Measurements from ENCODE around the gene MTOR.

The MTOR gene

GRCh38 chr1:11131816-11132215, 130.5 kb downstream of the MTOR start:
- Histone ChIP-seq H3K27ac (no peak overlapping the region), H3K4me3 (no peak overlapping the region)
- TF ChIP-seq, protein P1, sequence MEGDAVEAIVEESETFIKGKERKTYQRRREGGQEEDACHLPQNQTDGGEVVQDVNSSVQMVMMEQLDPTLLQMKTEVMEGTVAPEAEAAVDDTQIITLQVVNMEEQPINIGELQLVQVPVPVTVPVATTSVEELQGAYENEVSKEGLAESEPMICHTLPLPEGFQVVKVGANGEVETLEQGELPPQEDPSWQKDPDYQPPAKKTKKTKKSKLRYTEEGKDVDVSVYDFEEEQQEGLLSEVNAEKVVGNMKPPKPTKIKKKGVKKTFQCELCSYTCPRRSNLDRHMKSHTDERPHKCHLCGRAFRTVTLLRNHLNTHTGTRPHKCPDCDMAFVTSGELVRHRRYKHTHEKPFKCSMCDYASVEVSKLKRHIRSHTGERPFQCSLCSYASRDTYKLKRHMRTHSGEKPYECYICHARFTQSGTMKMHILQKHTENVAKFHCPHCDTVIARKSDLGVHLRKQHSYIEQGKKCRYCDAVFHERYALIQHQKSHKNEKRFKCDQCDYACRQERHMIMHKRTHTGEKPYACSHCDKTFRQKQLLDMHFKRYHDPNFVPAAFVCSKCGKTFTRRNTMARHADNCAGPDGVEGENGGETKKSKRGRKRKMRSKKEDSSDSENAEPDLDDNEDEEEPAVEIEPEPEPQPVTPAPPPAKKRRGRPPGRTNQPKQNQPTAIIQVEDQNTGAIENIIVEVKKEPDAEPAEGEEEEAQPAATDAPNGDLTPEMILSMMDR (IDR thresholded peaks at IDR 0.05) = no peak
- DNase-seq (ENCODE audit: low spot score) = no peak

- TF ChIP-seq, protein P1 (IDR thresholded peaks at IDR 0.05) = no peak
These were observed 131.9 kb downstream of the MTOR start for GRCh38 chr1:11130406-11130805.

GRCh38 chr1:11129649-11130390, 132.5 kb downstream of the MTOR start:
- Histone ChIP-seq H3K27ac (no peak overlapping the region), H3K4me3 (no peak overlapping the region)
- TF ChIP-seq, protein P1 (IDR thresholded peaks at IDR 0.05) = no peak
- no peak for DNase-seq (ENCODE audit: low spot score)

More at GRCh38 chr1:11130406-11130805, 131.9 kb downstream of the MTOR start:
- Histone ChIP-seq H3K4me3 (no peak overlapping the region), H3K27ac (no peak overlapping the region)
- DNase-seq (ENCODE audit: low spot score) = no peak

- DNase-seq (ENCODE audit: low spot score) = no peak
- TF ChIP-seq, protein P1 (IDR thresholded peaks at IDR 0.05) = no peak
- H3K4me3 ChIP-seq = no peak overlapping the region
- H3K27ac ChIP-seq = no peak overlapping the region
These were observed 135.8 kb downstream of the MTOR start for GRCh38 chr1:11126569-11126968.

GRCh38 chr1:11125931-11126330, 136.4 kb downstream of the MTOR start:
- TF ChIP-seq, protein P1 (IDR thresholded peaks at IDR 0.05) = no peak
- no peak for DNase-seq (ENCODE audit: low spot score)
- H3K27ac ChIP-seq = no peak overlapping the region
- H3K4me3 ChIP-seq = no peak overlapping the region

DNA sequence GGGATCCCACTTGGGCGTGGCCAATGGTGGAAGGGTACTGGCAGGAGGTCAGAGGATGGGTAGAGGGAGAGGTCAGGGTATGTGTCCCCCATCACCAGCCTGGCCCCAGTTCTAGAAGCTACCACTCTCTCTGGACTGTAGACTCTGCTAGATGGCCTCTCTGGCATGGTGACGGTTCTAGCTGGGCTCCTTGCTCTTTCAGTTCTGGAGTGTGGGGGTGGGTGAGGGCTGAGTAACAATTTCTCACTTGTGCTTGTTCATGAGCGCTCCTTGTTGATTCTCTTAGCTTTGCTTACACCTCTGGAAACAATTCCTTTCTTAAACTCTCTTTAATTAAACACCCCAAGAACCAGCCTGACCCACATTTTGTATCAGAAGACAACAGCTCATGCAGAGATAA, 137.4 kb downstream of the MTOR start:
- Histone ChIP-seq H3K4me3 (no peak overlapping the region), H3K27ac (no peak overlapping the region)
- no peak for DNase-seq (ENCODE audit: low spot score)
- TF ChIP-seq, protein P1 (IDR thresholded peaks at IDR 0.05) = no peak

GRCh38 chr1:11116318-11116717, 146.0 kb downstream of the MTOR start:
- no peak for DNase-seq (ENCODE audit: low spot score)
- H3K27ac ChIP-seq = no peak overlapping the region
- H3K4me3 ChIP-seq = no peak overlapping the region

More at GRCh38 chr1:11116318-11116717, 146.0 kb downstream of the MTOR start:
- TF ChIP-seq, protein P1 (IDR thresholded peaks at IDR 0.05) = no peak
